Right lobe of liver (tissue), 4 donors: ENCODE results near the gene DBH.

ENCODE experiments used
- POLR2A ChIP-seq: fragments of 450-650 bp; IDR thresholded peaks from one replicate; pipeline ENCODE4 v1.6.1; 2017; ENCODE audit warnings: antibody characterized with exemption, mild to moderate bottlenecking
- TF ChIP-seq, protein P1 (sequence below), 4 donors: fragments of 200-600 bp in 3 of 4; fragments of 450-650 bp in 1 of 4; IDR thresholded peaks; one replicate each; pipeline versions ENCODE4 v1.5.1 to v1.8.0; 2016 to 2022; ENCODE audit warnings: antibody characterized with exemption in 4 of 4, mild to moderate bottlenecking in 2 of 4
- donor health status: DM: no; HTN: no; CAD: no.
- donor health status: DM: no; HTN: no; CAD: no.
- donor health status: DM: no; HTN: yes; CAD: no.

- TF ChIP-seq, protein P1, sequence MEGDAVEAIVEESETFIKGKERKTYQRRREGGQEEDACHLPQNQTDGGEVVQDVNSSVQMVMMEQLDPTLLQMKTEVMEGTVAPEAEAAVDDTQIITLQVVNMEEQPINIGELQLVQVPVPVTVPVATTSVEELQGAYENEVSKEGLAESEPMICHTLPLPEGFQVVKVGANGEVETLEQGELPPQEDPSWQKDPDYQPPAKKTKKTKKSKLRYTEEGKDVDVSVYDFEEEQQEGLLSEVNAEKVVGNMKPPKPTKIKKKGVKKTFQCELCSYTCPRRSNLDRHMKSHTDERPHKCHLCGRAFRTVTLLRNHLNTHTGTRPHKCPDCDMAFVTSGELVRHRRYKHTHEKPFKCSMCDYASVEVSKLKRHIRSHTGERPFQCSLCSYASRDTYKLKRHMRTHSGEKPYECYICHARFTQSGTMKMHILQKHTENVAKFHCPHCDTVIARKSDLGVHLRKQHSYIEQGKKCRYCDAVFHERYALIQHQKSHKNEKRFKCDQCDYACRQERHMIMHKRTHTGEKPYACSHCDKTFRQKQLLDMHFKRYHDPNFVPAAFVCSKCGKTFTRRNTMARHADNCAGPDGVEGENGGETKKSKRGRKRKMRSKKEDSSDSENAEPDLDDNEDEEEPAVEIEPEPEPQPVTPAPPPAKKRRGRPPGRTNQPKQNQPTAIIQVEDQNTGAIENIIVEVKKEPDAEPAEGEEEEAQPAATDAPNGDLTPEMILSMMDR (IDR thresholded peaks at IDR 0.05) = no peak
- no peak for TF ChIP-seq POLR2A
Measured at GRCh38 chr9:133614678-133615077, 21.5 kb upstream of the DBH start.
